GM21367 (cell line): ENCODE data around the gene TMEM134.
"Not testable (repeated sequence)": the region's sequence is repeated elsewhere in the genome, so short reads cannot be mapped to it uniquely, and the experiment has no call there.

Source experiments
- ATAC-seq: cut with Tn5 transposase; IDR thresholded peaks from one replicate; pipeline ENCODE4 v1.9.1; 2021; ENCODE audit not compliant: unreplicated experiment

Gene TMEM134

GRCh38 chr11:67428052-67429001 lies 40.7 kb downstream of the TMEM134 start, which contains the start of gene RPS6KB2:
TSS of gene RPS6KB2 (plus strand) at chr11:67428494. CDS start at chr11:67428546, 52 bp downstream.
- ATAC-seq: peak; percentile 74

GRCh38 chr11:67427364-67427859 lies 41.6 kb downstream of the TMEM134 start:
- ATAC-seq: not testable (repeated sequence)

- ATAC-seq: no peak
Measured at GRCh38 chr11:67423891-67424613, 45.0 kb downstream of the TMEM134 start.

- no peak for ATAC-seq
Measured at GRCh38 chr11:67423466-67423865, 45.6 kb downstream of the TMEM134 start.

GRCh38 chr11:67422891-67423290 lies 46.2 kb downstream of the TMEM134 start:
- ATAC-seq: no peak

- ATAC-seq: no peak
Measured at GRCh38 chr11:67421430-67422031, 47.5 kb downstream of the TMEM134 start.

GRCh38 chr11:67420646-67421429 lies 48.2 kb downstream of the TMEM134 start:
- peak; percentile 72 for ATAC-seq

- no peak for ATAC-seq
Measured at GRCh38 chr11:67420147-67420645, 48.9 kb downstream of the TMEM134 start.

- no peak for ATAC-seq
Measured at GRCh38 chr11:67419325-67420049, 49.6 kb downstream of the TMEM134 start.

GRCh38 chr11:67418476-67419281 lies 50.4 kb downstream of the TMEM134 start:
- ATAC-seq: no peak

- ATAC-seq: no peak
Measured at GRCh38 chr11:67417425-67417824, 51.6 kb downstream of the TMEM134 start.

- ATAC-seq: no peak
Measured at GRCh38 chr11:67416416-67417335, 52.4 kb downstream of the TMEM134 start.

- no peak for ATAC-seq
Measured at GRCh38 chr11:67415501-67416304, 53.3 kb downstream of the TMEM134 start, which contains the start of gene CARNS1. TSS of gene CARNS1 (plus strand) at chr11:67415678. CDS start at chr11:67416200, 522 bp downstream.

GRCh38 chr11:67413266-67413849 lies 55.7 kb downstream of the TMEM134 start:
- no peak for ATAC-seq

- ATAC-seq: no peak
Measured at GRCh38 chr11:67412495-67413179, 56.4 kb downstream of the TMEM134 start.

- no peak for ATAC-seq
Measured at GRCh38 chr11:67411785-67412152, 57.3 kb downstream of the TMEM134 start.
